ENCODE data around the gene IFT122.

IFT122 gene

DNA sequence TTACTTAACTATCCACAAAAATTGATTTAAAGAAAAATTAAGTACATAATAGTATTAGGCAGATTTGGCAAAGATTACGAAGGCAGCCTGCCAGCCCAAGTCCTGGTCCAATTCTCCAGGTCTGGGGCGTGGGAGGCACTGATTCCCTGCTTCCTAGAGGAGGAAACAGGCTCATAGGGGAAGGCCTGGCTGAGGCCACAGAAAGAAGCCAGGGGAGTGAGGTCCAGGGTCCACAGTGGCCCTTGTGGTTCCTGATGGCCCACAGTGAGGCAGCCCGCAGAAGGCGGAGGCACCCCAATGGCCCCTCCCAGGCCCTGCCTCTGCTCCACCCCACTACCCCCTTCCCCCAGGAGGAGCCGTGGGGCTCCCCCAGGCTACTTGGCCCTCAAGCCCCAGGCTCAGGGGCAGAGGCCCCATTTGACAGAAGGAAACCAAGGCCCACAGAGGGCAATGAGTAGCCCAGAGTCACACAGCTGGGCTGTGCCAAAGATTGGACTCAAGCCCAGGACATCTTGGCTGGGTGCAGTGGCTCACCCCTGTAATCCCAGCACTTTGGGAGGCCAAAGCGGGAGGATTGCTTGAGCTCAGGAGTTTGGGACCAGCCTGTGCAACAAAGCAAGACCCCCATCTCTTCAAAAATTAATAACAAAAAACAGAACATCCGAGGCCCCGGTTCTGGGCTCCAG lies 124.0 kb downstream of the IFT122 start:
- peaks cover 3% of the 10 kb centered on the region for H3K4me1 ChIP-seq (ENCODE audit: insufficient read depth, low read length)
- H3K36me3 ChIP-seq (ENCODE audit: insufficient read depth, low read length), result no peaks in the 10 kb centered on the region
- H3K27me3 ChIP-seq (ENCODE audit: insufficient read depth, low read length), result no peaks in the 10 kb centered on the region

GRCh38 chr3:129564981-129565644 lies 125.1 kb downstream of the IFT122 start:
- Histone ChIP-seq H3K36me3 (ENCODE audit: insufficient read depth, low read length) (no peaks in the 10 kb centered on the region), H3K9me3 (ENCODE audit: low read length) (no peaks in the 10 kb centered on the region), H2AFZ (ENCODE audit: low read depth, low read length) (no peak overlapping the region), H3K4me1 (ENCODE audit: insufficient read depth, low read length) (peaks cover 3% of the 10 kb centered on the region), H3K27me3 (ENCODE audit: insufficient read depth, low read length) (no peaks in the 10 kb centered on the region), H3K4me3 (ENCODE audit: low read length) (no peak overlapping the region)

More for the DNA sequence above, 124.0 kb downstream of the IFT122 start:
- Histone ChIP-seq H2AFZ (ENCODE audit: low read depth, low read length) (no peak overlapping the region), H3K9me3 (ENCODE audit: low read length) (no peaks in the 10 kb centered on the region), H3K4me3 (ENCODE audit: low read length) (no peak overlapping the region)

GRCh38 chr3:129565902-129566301 lies 125.9 kb downstream of the IFT122 start:
- Histone ChIP-seq H3K27me3 (ENCODE audit: insufficient read depth, low read length) (no peaks in the 10 kb centered on the region), H3K4me1 (ENCODE audit: insufficient read depth, low read length) (no peaks in the 10 kb centered on the region), H3K4me3 (ENCODE audit: low read length) (no peak overlapping the region), H3K9me3 (ENCODE audit: low read length) (no peaks in the 10 kb centered on the region), H3K36me3 (ENCODE audit: insufficient read depth, low read length) (no peaks in the 10 kb centered on the region), H2AFZ (ENCODE audit: low read depth, low read length) (no peak overlapping the region)

- Histone ChIP-seq H3K36me3 (ENCODE audit: insufficient read depth, low read length) (no peaks in the 10 kb centered on the region), H3K4me1 (ENCODE audit: insufficient read depth, low read length) (no peaks in the 10 kb centered on the region), H2AFZ (ENCODE audit: low read depth, low read length) (no peak overlapping the region), H3K27me3 (ENCODE audit: insufficient read depth, low read length) (no peaks in the 10 kb centered on the region), H3K4me3 (ENCODE audit: low read length) (no peak overlapping the region), H3K9me3 (ENCODE audit: low read length) (no peaks in the 10 kb centered on the region)
These were observed 127.2 kb downstream of the IFT122 start for GRCh38 chr3:129567176-129567705.

GRCh38 chr3:129567939-129568338 lies 127.9 kb downstream of the IFT122 start:
- Histone ChIP-seq H3K36me3 (ENCODE audit: insufficient read depth, low read length) (no peaks in the 10 kb centered on the region), H3K4me1 (ENCODE audit: insufficient read depth, low read length) (no peaks in the 10 kb centered on the region), H2AFZ (ENCODE audit: low read depth, low read length) (no peak overlapping the region), H3K27me3 (ENCODE audit: insufficient read depth, low read length) (no peaks in the 10 kb centered on the region), H3K4me3 (ENCODE audit: low read length) (no peak overlapping the region), H3K9me3 (ENCODE audit: low read length) (no peaks in the 10 kb centered on the region)

- no peak overlapping the region for H3K4me3 ChIP-seq (ENCODE audit: low read length)
- no peak overlapping the region for H2AFZ ChIP-seq (ENCODE audit: low read depth, low read length)
- no peaks in the 10 kb centered on the region for H3K27me3 ChIP-seq (ENCODE audit: insufficient read depth, low read length)
- no peaks in the 10 kb centered on the region for H3K9me3 ChIP-seq (ENCODE audit: low read length)
- H3K36me3 ChIP-seq (ENCODE audit: insufficient read depth, low read length), result no peaks in the 10 kb centered on the region
- H3K4me1 ChIP-seq (ENCODE audit: insufficient read depth, low read length), result no peaks in the 10 kb centered on the region
These were observed 129.8 kb downstream of the IFT122 start for GRCh38 chr3:129569856-129570255.

Data from neuron (in vitro differentiated cells).